Activated CD8-positive, alpha-beta memory T cell treated with anti-CD3 and anti-CD28 coated beads for 1 hour (primary cell): ENCODE results near the gene AK1.
"Not testable (repeated sequence)": the region's sequence is repeated elsewhere in the genome, so short reads cannot be mapped to it uniquely, and the experiment has no call there.

Experiments used
- DNase-seq, 2 donors: peaks; one replicate each; pipeline ENCODE4 v3.0.0-alpha.2; 2020; ENCODE audit warnings: low read depth in 1 of 2; ENCODE audit errors: extremely low read depth in 1 of 2

The AK1 gene

GRCh38 chr9:127884976-127885490, 7.6 kb upstream of the AK1 start:
- DNase-seq: no peak

- no peak for DNase-seq
These were observed 7.0 kb upstream of the AK1 start for GRCh38 chr9:127884427-127884911.

GRCh38 chr9:127883959-127884358, 6.5 kb upstream of the AK1 start:
- DNase-seq: no peak

GRCh38 chr9:127881715-127882114, 4.2 kb upstream of the AK1 start:
- DNase-seq: not testable (repeated sequence)

- no peak for DNase-seq
These were observed 2.7 kb upstream of the AK1 start for GRCh38 chr9:127880143-127880542.

- DNase-seq: no peak
These were observed 1.3 kb upstream of the AK1 start for GRCh38 chr9:127878652-127879390.

- DNase-seq: no peak
These were observed 651 bp upstream of the AK1 start for GRCh38 chr9:127878001-127878651.

- DNase-seq: no peak
These were observed 512 bp downstream of the AK1 start for GRCh38 chr9:127876764-127877562.

GRCh38 chr9:127876026-127876763, 1.3 kb downstream of the AK1 start:
- DNase-seq: no peak

GRCh38 chr9:127875306-127875966, 2.0 kb downstream of the AK1 start:
- DNase-seq: no peak

- no peak for DNase-seq
These were observed 2.9 kb downstream of the AK1 start for GRCh38 chr9:127874301-127875221.

GRCh38 chr9:127873886-127874285, 3.6 kb downstream of the AK1 start:
- DNase-seq: no peak

- DNase-seq: no peak
These were observed 4.2 kb downstream of the AK1 start for GRCh38 chr9:127873223-127873691.

GRCh38 chr9:127872369-127873222, 4.9 kb downstream of the AK1 start:
- DNase-seq: no peak

GRCh38 chr9:127871531-127871930, 5.9 kb downstream of the AK1 start:
- no peak for DNase-seq

GRCh38 chr9:127870887-127871286, 6.6 kb downstream of the AK1 start:
- no peak for DNase-seq

- not testable (repeated sequence) for DNase-seq
These were observed 7.4 kb downstream of the AK1 start for GRCh38 chr9:127870153-127870491.
